Mesendoderm (in vitro differentiated cells): ENCODE data around the gene ZNF142. TPM values are rescaled to one million over a fixed set of nuclear protein-coding genes. Genes with fewer than 3 reads are reported as not detected.

ENCODE experiments used
- small RNA-seq: library from polyadenylated mRNA; stranded (forward); fragments of <200 nt; extraction: miRNeasy Mini kit (QIAGEN cat#:217004); gene quantifications from one replicate; pipeline ENCODE3, GENCODE V24; 2013; ENCODE audit not compliant: insufficient read depth

ZNF142 gene

Small RNA genes lying within 50 kb of the gene (small RNA-seq; reads per million reads assigned to genes)
- gene RNU6-136P, result not detected
